ENCODE measurements around the gene ZNF268.
A peak's percentile ranks its signal among the peaks of the same experiment; 100 is the strongest.
"Not testable (repeated sequence)": the region's sequence is repeated elsewhere in the genome, so short reads cannot be mapped to it uniquely, and the experiment has no call there.

The ZNF268 gene

GRCh38 chr12:133222211-133222610 lies 40.9 kb downstream of the ZNF268 start:
- H3K4me3 ChIP-seq (ENCODE audit: low read length): no peak overlapping the region
- no peak for DNase-seq (ENCODE audit: low read depth, low spot score)

- DNase-seq (ENCODE audit: low read depth, low spot score): no peak
- no peak overlapping the region for H3K4me3 ChIP-seq (ENCODE audit: low read length)
Observed at GRCh38 chr12:133225527-133225926, 44.2 kb downstream of the ZNF268 start.

- no peak overlapping the region for H3K4me3 ChIP-seq (ENCODE audit: low read length)
- DNase-seq (ENCODE audit: low read depth, low spot score): no peak
Observed at GRCh38 chr12:133226690-133227089, 45.4 kb downstream of the ZNF268 start.

- no peak for DNase-seq (ENCODE audit: low read depth, low spot score)
- H3K4me3 ChIP-seq (ENCODE audit: low read length): no peak overlapping the region
Observed at GRCh38 chr12:133227281-133227852, 46.1 kb downstream of the ZNF268 start.

- DNase-seq (ENCODE audit: low read depth, low spot score): no peak
- H3K4me3 ChIP-seq (ENCODE audit: low read length): no peak overlapping the region
Observed at GRCh38 chr12:133231001-133231400, 49.7 kb downstream of the ZNF268 start.

GRCh38 chr12:133233006-133233405 lies 51.7 kb downstream of the ZNF268 start:
- no peak overlapping the region for H3K4me3 ChIP-seq (ENCODE audit: low read length)
- no peak for DNase-seq (ENCODE audit: low read depth, low spot score)

- no peak overlapping the region for H3K4me3 ChIP-seq (ENCODE audit: low read length)
- DNase-seq (ENCODE audit: low read depth, low spot score): no peak
Observed at GRCh38 chr12:133233993-133234564, 52.8 kb downstream of the ZNF268 start.

- DNase-seq (ENCODE audit: low read depth, low spot score): no peak
- H3K4me3 ChIP-seq (ENCODE audit: low read length): no peak overlapping the region
Observed at GRCh38 chr12:133234971-133235370, 53.7 kb downstream of the ZNF268 start.

GRCh38 chr12:133235401-133236112 lies 54.3 kb downstream of the ZNF268 start, which contains the start of gene ANHX:
ANHX (minus strand) TSS chr12:133235877; CDS start chr12:133234356, 1,521 bp downstream.
- H3K4me3 ChIP-seq (ENCODE audit: low read length): no peak within 1 kb of the TSS

GRCh38 chr12:133236144-133236543 lies 54.8 kb downstream of the ZNF268 start:
- DNase-seq (ENCODE audit: low read depth, low spot score): no peak
- H3K4me3 ChIP-seq (ENCODE audit: low read length): no peak overlapping the region

More at GRCh38 chr12:133235401-133236112, 54.3 kb downstream of the ZNF268 start, which contains the start of gene ANHX:
- DNase-seq (ENCODE audit: low read depth, low spot score): no peak

GRCh38 chr12:133236556-133236955 lies 55.3 kb downstream of the ZNF268 start:
- no peak overlapping the region for H3K4me3 ChIP-seq (ENCODE audit: low read length)

GRCh38 chr12:133251732-133252131 lies 70.4 kb downstream of the ZNF268 start:
- no peak overlapping the region for H3K4me3 ChIP-seq (ENCODE audit: low read length)
- no peak for DNase-seq (ENCODE audit: low read depth, low spot score)

More at GRCh38 chr12:133236556-133236955, 55.3 kb downstream of the ZNF268 start:
- DNase-seq (ENCODE audit: low read depth, low spot score): no peak

- H3K4me3 ChIP-seq (ENCODE audit: low read length); DNase-seq (ENCODE audit: low read depth, low spot score): not testable (repeated sequence)
Observed at GRCh38 chr12:133255833-133256232, 74.5 kb downstream of the ZNF268 start.

GRCh38 chr12:133256321-133256720 lies 75.0 kb downstream of the ZNF268 start:
- peak; percentile 4 for DNase-seq (ENCODE audit: low read depth, low spot score)
- H3K4me3 ChIP-seq (ENCODE audit: low read length): no peak overlapping the region

- no peak overlapping the region for H3K4me3 ChIP-seq (ENCODE audit: low read length)
- no peak for DNase-seq (ENCODE audit: low read depth, low spot score)
Observed at GRCh38 chr12:133264173-133264572, 82.9 kb downstream of the ZNF268 start.

Data from Jurkat, Clone E6-1 (cell line).